B cell (primary cell): Measurements from ENCODE around the gene SLC9A9.

ENCODE experiments used
- EZH2 ChIP-seq: IDR thresholded peaks from 2 replicates; pipeline ENCODE4 v1.6.1; 2012; ENCODE audit warnings: borderline replicate concordance, low read depth, mild to moderate bottlenecking, moderate library complexity, low read length; ENCODE audit not compliant: insufficient read depth, poor library complexity, severe bottlenecking
- TF ChIP-seq, protein P1 (sequence below): fragments of 200-600 bp; IDR thresholded peaks from one replicate; pipeline ENCODE4 v1.8.0; 2022; ENCODE audit warnings: antibody characterized with exemption, mild to moderate bottlenecking

GRCh38 chr3:143822798-143823197 is 25.5 kb downstream of the SLC9A9 start:
- no peak for TF ChIP-seq EZH2
- TF ChIP-seq, protein P1, sequence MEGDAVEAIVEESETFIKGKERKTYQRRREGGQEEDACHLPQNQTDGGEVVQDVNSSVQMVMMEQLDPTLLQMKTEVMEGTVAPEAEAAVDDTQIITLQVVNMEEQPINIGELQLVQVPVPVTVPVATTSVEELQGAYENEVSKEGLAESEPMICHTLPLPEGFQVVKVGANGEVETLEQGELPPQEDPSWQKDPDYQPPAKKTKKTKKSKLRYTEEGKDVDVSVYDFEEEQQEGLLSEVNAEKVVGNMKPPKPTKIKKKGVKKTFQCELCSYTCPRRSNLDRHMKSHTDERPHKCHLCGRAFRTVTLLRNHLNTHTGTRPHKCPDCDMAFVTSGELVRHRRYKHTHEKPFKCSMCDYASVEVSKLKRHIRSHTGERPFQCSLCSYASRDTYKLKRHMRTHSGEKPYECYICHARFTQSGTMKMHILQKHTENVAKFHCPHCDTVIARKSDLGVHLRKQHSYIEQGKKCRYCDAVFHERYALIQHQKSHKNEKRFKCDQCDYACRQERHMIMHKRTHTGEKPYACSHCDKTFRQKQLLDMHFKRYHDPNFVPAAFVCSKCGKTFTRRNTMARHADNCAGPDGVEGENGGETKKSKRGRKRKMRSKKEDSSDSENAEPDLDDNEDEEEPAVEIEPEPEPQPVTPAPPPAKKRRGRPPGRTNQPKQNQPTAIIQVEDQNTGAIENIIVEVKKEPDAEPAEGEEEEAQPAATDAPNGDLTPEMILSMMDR: no peak
